ENCODE measurements around the gene OMP. TPM values are rescaled to one million over a fixed set of nuclear protein-coding genes. Genes with fewer than 3 reads are reported as not detected.
A peak's percentile ranks its signal among the peaks of the same experiment; 100 is the strongest.

The OMP gene
- total and polyA plus RNA-seq, 2 of the 13 experiments (the other 11 are each of a cell fraction or from before 2014, with no cell fraction given) = not detected

- POLR2A ChIA-PET = no interaction called here
These were observed 1.6 kb upstream of the OMP start for GRCh38 chr11:77101043-77101537.

More at GRCh38 chr11:77101043-77101537, 1.6 kb upstream of the OMP start:
- H3K9me3 ChIP-seq (ENCODE audit: low read length) = no peaks in the 10 kb centered on the region
- no peak overlapping the region for H2AFZ ChIP-seq (ENCODE audit: low read length)
- TF ChIP-seq THYN1 (CRISPR knock-in tag; IDR thresholded peaks at IDR 0.05; ENCODE audit: borderline replicate concordance, low read depth) (no peak), TFDP1 (CRISPR knock-in tag; IDR thresholded peaks at IDR 0.05; ENCODE audit: borderline replicate concordance) (no peak), MIER3 (CRISPR knock-in tag; IDR thresholded peaks at IDR 0.05; ENCODE audit: borderline replicate concordance) (no peak), ZHX2 (IDR thresholded peaks at IDR 0.05; ENCODE audit: low read depth) (no peak), ZHX2 (CRISPR knock-in tag; IDR thresholded peaks at IDR 0.05; ENCODE audit: borderline replicate concordance) (no peak), CTCF (CRISPR knock-in tag; IDR thresholded peaks at IDR 0.05) (peak; percentile 56), SMC3 (IDR thresholded peaks at IDR 0.05; ENCODE audit: low read length) (peak; percentile 45; the same call in 1 of the 2 replicates), STAG1 (CRISPR knock-in tag; IDR thresholded peaks at IDR 0.05) (peak; percentile 55), ZNF749 (CRISPR knock-in tag; IDR thresholded peaks at IDR 0.05; ENCODE audit: borderline replicate concordance) (no peak), GABPB1 (CRISPR knock-in tag; IDR thresholded peaks at IDR 0.05) (no peak), ZNF24 (IDR thresholded peaks at IDR 0.05) (peak; percentile 85), ZNF75D (CRISPR knock-in tag; IDR thresholded peaks at IDR 0.05; ENCODE audit: borderline replicate concordance) (no peak)
- TF ChIP-seq, protein P1, sequence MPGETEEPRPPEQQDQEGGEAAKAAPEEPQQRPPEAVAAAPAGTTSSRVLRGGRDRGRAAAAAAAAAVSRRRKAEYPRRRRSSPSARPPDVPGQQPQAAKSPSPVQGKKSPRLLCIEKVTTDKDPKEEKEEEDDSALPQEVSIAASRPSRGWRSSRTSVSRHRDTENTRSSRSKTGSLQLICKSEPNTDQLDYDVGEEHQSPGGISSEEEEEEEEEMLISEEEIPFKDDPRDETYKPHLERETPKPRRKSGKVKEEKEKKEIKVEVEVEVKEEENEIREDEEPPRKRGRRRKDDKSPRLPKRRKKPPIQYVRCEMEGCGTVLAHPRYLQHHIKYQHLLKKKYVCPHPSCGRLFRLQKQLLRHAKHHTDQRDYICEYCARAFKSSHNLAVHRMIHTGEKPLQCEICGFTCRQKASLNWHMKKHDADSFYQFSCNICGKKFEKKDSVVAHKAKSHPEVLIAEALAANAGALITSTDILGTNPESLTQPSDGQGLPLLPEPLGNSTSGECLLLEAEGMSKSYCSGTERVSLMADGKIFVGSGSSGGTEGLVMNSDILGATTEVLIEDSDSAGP (CRISPR knock-in tag; IDR thresholded peaks at IDR 0.05; ENCODE audit: borderline replicate concordance) = no peak
- 61% methylated on average over 5 of the region's 5 CpGs for WGBS (ENCODE audit: low lambda C conversion rate)
- no peaks in the 10 kb centered on the region for H4K20me1 ChIP-seq (ENCODE audit: insufficient read depth, low read length)
- no peaks in the 10 kb centered on the region for H3K79me2 ChIP-seq (ENCODE audit: insufficient read depth, low read length)
- peaks cover 1 to 4% of the 10 kb centered on the region in 2 experiments; a peak in 2 of 5 replicates for H3K27me3 ChIP-seq (ENCODE audit: control insufficient read depth in 1 of 2, insufficient read depth in 2 of 2, low read length in 2 of 2)
- H3K9ac ChIP-seq (ENCODE audit: insufficient read depth, low read depth, low read length) = no peak overlapping the region
- in situ Hi-C loops (cut with HindIII; ENCODE audit: extremely low pct_ligation_motif_present, low pct_unique_long_range_greater_than_20kb) = no loop called here
- CTCF ChIA-PET (ENCODE audit: low intra/inter-chr PET ratio, low total read pairs) = interaction anchor here (1.8 to 2.7 kb wide), 2 partner anchors 54 to 181 kb away, joined by 6 to 18 read pairs; no protein-coding TSS in a partner anchor
- intact Hi-C loops (cut with micrococcal nuclease; ENCODE audit: unreplicated experiment) = loop anchor here (2.0 kb wide), 1 partner anchor 54 kb away; no protein-coding TSS in a partner anchor
- H3K4me2 ChIP-seq (ENCODE audit: low read depth, low read length) = no peak overlapping the region
- peak; percentile 45 for ATAC-seq
- peak; percentile 51 for FAIRE-seq
- H3K27ac ChIP-seq (ENCODE audit: extremely low read length, insufficient read depth, low read length) = no peak overlapping the region
- H3K4me3 ChIP-seq (replicated peaks in 1 of 3; ENCODE audit: insufficient read depth in 1 of 3, low read depth in 2 of 3, low read length in 3 of 3) = no peak overlapping the region
- peak; percentile 41 for DNase-seq (ENCODE audit: low spot score)
- BruUV-seq (replicated peaks) = no TSS peak
- H3K4me1 ChIP-seq (ENCODE audit: insufficient read depth, low read length) = peaks cover 22% of the 10 kb centered on the region
- no peaks in the 10 kb centered on the region for H3K36me3 ChIP-seq (replicated peaks in 1 of 2; ENCODE audit: control insufficient read depth in 1 of 2, insufficient read depth in 2 of 2, low read length in 2 of 2)

Data from HepG2 (cell line).